GM12878 (cell line): ENCODE data around the gene PIGN. TPM values are rescaled to one million over a fixed set of nuclear protein-coding genes. Genes with fewer than 3 reads are reported as not detected.

Experiments used
- ATAC-seq: fragments of 200-7000 bp; cut with Tn5 transposase; 3 replicates; pipeline ENCODE4 v1.9.1; 2020; ENCODE audit warnings: mild to moderate bottlenecking, moderate library complexity
- BruUV-seq: library from RNA; stranded (reverse); fragments of 400-500 nt; replicated peaks from 2 replicates; lab custom pipeline; 2021; lab: Mats Ljungman, UMichigan
- CTCF ChIA-PET: fragments of 300-600 bp; sonication (Branson Sonifier 250); formaldehyde crosslinking; extraction: SDS; loops from one replicate; lab custom pipeline; 2021; ENCODE audit warnings: inconsistent platforms; lab: Yijun Ruan, JAX
- POLR2A ChIA-PET: fragments of 350-600 bp; formaldehyde crosslinking; extraction: SDS; loops from one replicate; lab custom pipeline; 2021; ENCODE audit warnings: inconsistent platforms; lab: Charles Lee
- RAD21 ChIA-PET: fragments of 300-600 bp; sonication (Branson Sonifier 250); formaldehyde crosslinking; loops from one replicate; lab custom pipeline; 2023; ENCODE audit warnings: antibody characterized with exemption; ENCODE audit not compliant: unreplicated experiment; lab: Charles Lee
- SMC1A ChIA-PET: fragments of 300-600 bp; sonication (Branson Sonifier 250); formaldehyde crosslinking; loops from one replicate; lab custom pipeline; 2023; ENCODE audit not compliant: unreplicated experiment, uncharacterized antibody; lab: Charles Lee
- DNase-seq: peaks from one replicate; pipeline ENCODE4 v3.0.0-alpha.2; 2011; ENCODE audit warnings: low read depth, low spot score
- FAIRE-seq: peaks from 3 replicates; lab custom pipeline; 2011; peaks lifted over from hg19 to GRCh38; lab: Jason Lieb, UNC
- H2AFZ ChIP-seq: 2 replicates; pipeline ENCODE4 v1.6.0; 2011; ENCODE audit warnings: low read depth, low read length, control low read depth; ENCODE audit not compliant: control insufficient read depth
- H3K27ac ChIP-seq: 2 replicates; pipeline ENCODE4 v1.5.1; 2011; ENCODE audit warnings: control low read depth; ENCODE audit not compliant: control insufficient read depth, insufficient read depth
- H3K27me3 ChIP-seq, 2 experiments: replicated peaks in 1 of 2; 2 replicates each; pipeline versions ENCODE4 v1.6.0 to v1.6.1; 2011; ENCODE audit warnings: low read length in 1 of 2; ENCODE audit not compliant: control insufficient read depth in 2 of 2, insufficient read depth in 2 of 2
- H3K36me3 ChIP-seq, 2 experiments: 2 replicates each; pipeline ENCODE4 v1.5.1; 2011; ENCODE audit warnings: low read length in 1 of 2; ENCODE audit not compliant: control insufficient read depth in 2 of 2, insufficient read depth in 2 of 2
- H3K4me1 ChIP-seq: 2 replicates; pipeline ENCODE4 v1.6.1; 2011; ENCODE audit warnings: mild to moderate bottlenecking, low read length, moderate library complexity, mixed read lengths; ENCODE audit not compliant: control insufficient read depth, insufficient read depth
- H3K4me2 ChIP-seq: 2 replicates; pipeline ENCODE4 v1.6.0; 2011; ENCODE audit warnings: control low read depth; ENCODE audit not compliant: control insufficient read depth, insufficient read depth
- H3K4me3 ChIP-seq: fragments of 200-600 bp; sonication (generic); 2 replicates; pipeline ENCODE4 v1.5.1; 2016
- H3K79me2 ChIP-seq: 2 replicates; pipeline ENCODE4 v1.6.0; 2011; ENCODE audit warnings: low read length; ENCODE audit not compliant: control insufficient read depth, insufficient read depth
- H3K9ac ChIP-seq: 2 replicates; pipeline ENCODE4 v1.8.0; 2011; ENCODE audit warnings: low read length, control low read depth, mixed read lengths; ENCODE audit not compliant: control insufficient read depth, insufficient read depth
- H3K9me3 ChIP-seq: replicated peaks from 3 replicates; pipeline ENCODE4 v1.5.1; 2011; ENCODE audit warnings: mild to moderate bottlenecking, low read length; ENCODE audit not compliant: control insufficient read depth, insufficient read depth
- H4K20me1 ChIP-seq: 2 replicates; pipeline ENCODE4 v1.6.0; 2011; ENCODE audit not compliant: control insufficient read depth, insufficient read depth
- BRCA1 ChIP-seq: IDR thresholded peaks from 2 replicates; pipeline ENCODE4 v1.6.1; 2011; ENCODE audit warnings: low read depth, low read length, improper control_type of control experiment
- CEBPB ChIP-seq, 2 experiments: fragments of 150-350 bp in 1 of 2; IDR thresholded peaks; 2 replicates each; pipeline ENCODE4 v1.6.1; 2012 to 2014; ENCODE audit warnings: low read depth in 2 of 2, low read length in 2 of 2, borderline replicate concordance in 1 of 2, inconsistent platforms in 1 of 2
- E2F8 ChIP-seq: fragments of 450-650 bp; IDR thresholded peaks from 2 replicates; pipeline ENCODE4 v1.6.1; 2018; ENCODE audit warnings: mild to moderate bottlenecking, low read depth, moderate library complexity; ENCODE audit not compliant: partially characterized antibody
- EP300 ChIP-seq, 2 experiments: fragments of 150-350 bp in 1 of 2; IDR thresholded peaks; 2 replicates each; pipeline ENCODE4 v1.6.1; 2011 to 2012; ENCODE audit warnings: low read depth in 2 of 2, low read length in 2 of 2, borderline replicate concordance in 1 of 2, improper control_type of control experiment in 1 of 2, inconsistent platforms in 1 of 2; ENCODE audit not compliant: control insufficient read depth in 1 of 2
- FOXK2 ChIP-seq: fragments of 450-650 bp; IDR thresholded peaks from 2 replicates; pipeline ENCODE4 v1.6.1; 2017; ENCODE audit warnings: mild to moderate bottlenecking, moderate library complexity
- FOXM1 ChIP-seq: IDR thresholded peaks from 2 replicates; pipeline ENCODE4 v1.6.1; 2012; ENCODE audit warnings: low read depth, mild to moderate bottlenecking, inconsistent platforms, low read length, moderate library complexity
- HDAC6 ChIP-seq: fragments of 200-600 bp; sonication (generic); IDR thresholded peaks from one replicate; pipeline ENCODE4 v1.8.0; 2017; ENCODE audit warnings: antibody characterized with exemption; ENCODE audit not compliant: unreplicated experiment
- MEF2A ChIP-seq: IDR thresholded peaks from 2 replicates; pipeline ENCODE4 v1.6.1; 2011; ENCODE audit warnings: low read depth, mild to moderate bottlenecking, low read length, moderate library complexity; ENCODE audit not compliant: insufficient read depth
- MYB ChIP-seq: fragments of 150-350 bp; IDR thresholded peaks from 2 replicates; pipeline ENCODE4 v1.6.1; 2014; ENCODE audit warnings: mild to moderate bottlenecking, low read depth, low read length, borderline replicate concordance
- NFXL1 ChIP-seq: fragments of 450-650 bp; IDR thresholded peaks from 2 replicates; pipeline ENCODE4 v1.6.1; 2017; ENCODE audit warnings: antibody characterized with exemption, mild to moderate bottlenecking, borderline replicate concordance
- NR2F1 ChIP-seq: fragments of 450-650 bp; conservative IDR thresholded peaks from 2 replicates; pipeline ENCODE4 v1.6.1; 2017; ENCODE audit warnings: mild to moderate bottlenecking
- SKIL ChIP-seq: fragments of 450-650 bp; IDR thresholded peaks from 2 replicates; pipeline ENCODE4 v1.6.1; 2017; ENCODE audit warnings: mild to moderate bottlenecking, low read depth, inconsistent platforms; ENCODE audit not compliant: poor library complexity, severe bottlenecking
- SMAD5 ChIP-seq: IDR thresholded peaks from 2 replicates; pipeline ENCODE4 v1.6.1; 2016; ENCODE audit warnings: antibody characterized with exemption, low read depth
- SUPT20H ChIP-seq: IDR thresholded peaks from 2 replicates; pipeline ENCODE4 v1.6.1; 2011; ENCODE audit warnings: low read depth, mild to moderate bottlenecking, low read length, moderate library complexity, borderline replicate concordance; ENCODE audit not compliant: control insufficient read depth
- WRNIP1 ChIP-seq: IDR thresholded peaks from 2 replicates; pipeline ENCODE4 v1.6.1; 2011; ENCODE audit warnings: low read depth, low read length, improper control_type of control experiment, borderline replicate concordance
- WGBS: methylation state at CpG from one replicate; pipeline ENCODE4 v1.1.6; 2016; ENCODE audit warnings: low lambda C conversion rate; ENCODE audit not compliant: insufficient replicate concordance, insufficient coverage; ENCODE audit errors: missing lambda C conversion rate; 5-methylcytosine and 5-hydroxymethylcytosine counted together
- in situ Hi-C: fragments of 300-500 bp; cut with MboI; formaldehyde crosslinking; loops from 9 replicates; pipeline ENCODE4 v1.14.3; 2018; ENCODE audit warnings: mixed read lengths
- intact Hi-C: fragments of 100-400 bp; cut with micrococcal nuclease; formaldehyde crosslinking; loops from one replicate; pipeline ENCODE4 v1.14.2; 2022; ENCODE audit not compliant: unreplicated experiment
- polyA plus RNA-seq, 11 experiments: library from polyadenylated mRNA; depleted of rRNA in 4 of 11; unstranded in 6 of 11; stranded (reverse) in 5 of 11; fragments of >200 nt; fragmentation: Nextera tagmentation in 4 of 11; fragmentation: Illumina TruSeq in 1 of 11; extraction: Ambion mirVana in 4 of 11; extraction: Trizol in 1 of 11; gene quantifications; 1 replicate in 1 of 11; 2 replicates in 10 of 11; pipeline versions ENCODE4 v1.2.1 to v1.2.3, GENCODE V29; 2011 to 2016; ENCODE audit warnings: inconsistent platforms in 2 of 11, missing spikeins in 2 of 11, low read depth in 1 of 11
- total RNA-seq, 4 experiments: library from RNA; depleted of rRNA in 3 of 4; stranded (reverse); fragments of >200 nt in 3 of 4; fragmentation: Illumina TruSeq in 1 of 4; extraction: Trizol in 1 of 4; gene quantifications; 2 replicates each; pipeline versions ENCODE4 v1.2.1 to v1.2.3, GENCODE V29; 2013 to 2021

The PIGN gene
- total and polyA plus RNA-seq, 10 of the 15 experiments (the other 5 are each of a cell fraction or from before 2014, with no cell fraction given), result 6.9 to 25.4 (median 18.7) TPM

DNA sequence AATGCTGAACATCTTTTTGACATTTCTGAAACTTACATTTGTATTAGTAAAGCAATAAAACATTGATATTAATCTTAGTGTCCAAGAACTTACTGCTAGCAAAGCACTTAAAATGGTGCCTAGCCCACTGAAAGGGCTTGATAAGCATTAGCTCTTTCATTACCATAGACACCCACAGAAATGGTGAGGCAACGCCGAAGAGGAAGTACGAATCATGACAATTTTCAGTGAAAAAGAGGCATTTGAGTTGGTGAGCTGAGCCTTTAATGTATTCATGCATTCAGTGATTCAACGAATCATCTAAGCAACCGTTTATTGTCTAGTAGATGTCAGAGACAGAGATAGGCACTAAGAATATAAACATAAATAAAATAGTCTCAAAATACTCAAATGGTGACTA lies 101.1 kb downstream of the PIGN start:
- no peaks in the 10 kb centered on the region for H3K79me2 ChIP-seq
- intact Hi-C loops (no loop called here), in situ Hi-C loops (no loop called here)
- H3K9ac ChIP-seq, result no peak overlapping the region
- no peak for ATAC-seq
- H3K4me2 ChIP-seq, result no peak overlapping the region
- ChIA-PET RAD21 (no interaction called here), POLR2A (no interaction called here), SMC1A (interaction anchor here (0.9 kb wide), 1 partner anchor 12 kb away, joined by 3 read pairs; no protein-coding TSS in a partner anchor)
- 97% methylated on average over 5 of the region's 5 CpGs for whole genome bisulfite sequencing
- H2AFZ ChIP-seq, result no peak overlapping the region
- H3K36me3 ChIP-seq, result peaks cover 0 to 3% of the 10 kb centered on the region in 2 experiments; a peak in 1 of 4 replicates
- no peak overlapping the region for H3K27ac ChIP-seq
- no peak for DNase-seq
- no peaks in the 10 kb centered on the region for H4K20me1 ChIP-seq
- no TSS peak for BruUV-seq
- H3K4me1 ChIP-seq, result no peaks in the 10 kb centered on the region
- H3K27me3 ChIP-seq, result no peaks in the 10 kb centered on the region
- no peak for FAIRE-seq
- TF ChIP-seq EP300 (IDR thresholded peaks at IDR 0.05; ENCODE audit: borderline replicate concordance in 1 of 2, control insufficient read depth in 1 of 2, low read depth in 2 of 2, low read length in 2 of 2) (no peak), CEBPB (IDR thresholded peaks at IDR 0.05; ENCODE audit: borderline replicate concordance in 1 of 2, low read depth in 2 of 2, low read length in 2 of 2) (no peak), WRNIP1 (no peak), E2F8 (no peak), FOXM1 (no peak), NR2F1 (no peak), SUPT20H (no peak), MEF2A (no peak), MYB (no peak), SMAD5 (no peak), SKIL (no peak), HDAC6 (no peak), FOXK2 (no peak), BRCA1 (no peak), NFXL1 (no peak)
- TF ChIP-seq, all 136 proteins: peak for 0
- no peaks in the 10 kb centered on the region for H3K9me3 ChIP-seq
- no peak overlapping the region for H3K4me3 ChIP-seq
- CTCF ChIA-PET, result no interaction called here
